Activated CD4-positive, alpha-beta T cell treated with anti-CD3 and anti-CD28 coated beads for 48 hours (primary cell): Measurements from ENCODE around the gene WLS.
"Not testable (repeated sequence)": the region's sequence is repeated elsewhere in the genome, so short reads cannot be mapped to it uniquely, and the experiment has no call there.

Source experiments
- DNase-seq: peaks from one replicate; pipeline ENCODE4 v3.0.0-alpha.2; 2020

Gene WLS

GRCh38 chr1:68161672-68162071, 70.7 kb downstream of the WLS start:
- DNase-seq = not testable (repeated sequence)

GRCh38 chr1:68160935-68161334, 71.4 kb downstream of the WLS start:
- not testable (repeated sequence) for DNase-seq

- DNase-seq = no peak
Measured at GRCh38 chr1:68160021-68160420, 72.3 kb downstream of the WLS start.

GRCh38 chr1:68158837-68159236, 73.5 kb downstream of the WLS start:
- DNase-seq = no peak

- DNase-seq = no peak
Measured at GRCh38 chr1:68157416-68157815, 74.9 kb downstream of the WLS start.

GRCh38 chr1:68151690-68152089, 80.6 kb downstream of the WLS start:
- DNase-seq = no peak

- no peak for DNase-seq
Measured at GRCh38 chr1:68149907-68150306, 82.4 kb downstream of the WLS start.

GRCh38 chr1:68149110-68149798, 83.1 kb downstream of the WLS start:
- DNase-seq = no peak

- DNase-seq = no peak
Measured at GRCh38 chr1:68148631-68149030, 83.7 kb downstream of the WLS start.

- DNase-seq = no peak
Measured at GRCh38 chr1:68147534-68148171, 84.7 kb downstream of the WLS start.

- DNase-seq = no peak
Measured at GRCh38 chr1:68145418-68146126, 86.8 kb downstream of the WLS start.

GRCh38 chr1:68144856-68145255, 87.5 kb downstream of the WLS start:
- DNase-seq = no peak

- DNase-seq = no peak
Measured at GRCh38 chr1:68143633-68144032, 88.7 kb downstream of the WLS start.

- no peak for DNase-seq
Measured at GRCh38 chr1:68142461-68142860, 89.9 kb downstream of the WLS start.

GRCh38 chr1:68142036-68142435, 90.3 kb downstream of the WLS start:
- DNase-seq = no peak

GRCh38 chr1:68141071-68142021, 91.0 kb downstream of the WLS start:
- no peak for DNase-seq

- DNase-seq = no peak
Measured at GRCh38 chr1:68140536-68140935, 91.8 kb downstream of the WLS start.

- no peak for DNase-seq
Measured at GRCh38 chr1:68136187-68136586, 96.1 kb downstream of the WLS start.

GRCh38 chr1:68132426-68133130, 99.7 kb downstream of the WLS start:
- no peak for DNase-seq

- no peak for DNase-seq
Measured at GRCh38 chr1:68131261-68131660, 101.1 kb downstream of the WLS start.

GRCh38 chr1:68129536-68130250, 102.6 kb downstream of the WLS start:
- DNase-seq = no peak

- no peak for DNase-seq
Measured at GRCh38 chr1:68128820-68129219, 103.5 kb downstream of the WLS start.
